CD1c-positive myeloid dendritic cell (primary cell): ENCODE results near the gene ST3GAL2.

ENCODE experiments used
- DNase-seq: peaks from one replicate; pipeline ENCODE4 v3.0.0-alpha.2; 2016; ENCODE audit errors: extremely low spot score

The ST3GAL2 gene

GRCh38 chr16:70438969-70439862 is at the start of gene ST3GAL2:
Gene ST3GAL2, minus strand, starts transcription at chr16:70439100. Its CDS starts 40,570 bp downstream, at chr16:70398530.
- DNase-seq, result peak; percentile 95

GRCh38 chr16:70484867-70485266 is 46.0 kb upstream of the ST3GAL2 start:
- DNase-seq, result no peak

DNA sequence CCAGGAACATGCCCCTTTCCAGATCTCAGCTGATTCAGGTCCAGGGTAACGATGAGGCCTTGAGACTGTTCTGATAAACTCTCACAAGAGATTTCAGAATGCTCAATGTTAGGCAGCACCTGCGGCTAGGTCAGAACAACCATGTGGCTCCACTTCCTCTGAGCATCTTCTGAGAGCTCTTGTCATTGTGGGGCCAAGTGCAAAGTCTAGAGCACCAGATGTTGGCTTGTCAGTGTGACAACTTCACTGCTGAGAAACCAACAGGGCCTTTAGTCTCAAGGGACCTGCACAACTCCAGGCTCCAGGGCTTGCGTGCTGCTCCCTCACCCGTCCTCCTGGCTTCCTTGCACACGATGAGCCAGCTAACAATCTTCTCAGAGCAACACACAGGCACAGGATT is 44.5 kb upstream of the ST3GAL2 start:
- no peak for DNase-seq

DNA sequence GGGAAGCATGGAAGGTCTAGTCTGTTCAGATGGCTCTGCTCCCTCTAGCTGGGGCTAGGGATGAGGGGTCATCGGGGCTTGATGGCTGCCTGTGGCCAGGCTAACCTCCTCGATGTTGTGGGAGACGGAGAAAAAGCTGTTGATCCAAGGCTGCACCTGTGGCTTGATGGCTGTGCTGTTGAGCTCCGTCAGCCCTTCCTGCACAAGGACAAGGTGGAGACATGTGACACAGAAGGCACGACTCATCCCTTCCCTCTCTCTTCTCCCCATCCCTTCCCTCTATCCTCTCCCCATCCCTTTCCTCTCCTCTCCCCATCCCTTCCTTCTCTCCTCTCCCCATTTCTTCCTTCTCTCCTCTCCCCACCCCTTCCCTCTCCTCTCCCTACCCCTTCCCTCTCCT is 43.7 kb upstream of the ST3GAL2 start:
- no peak for DNase-seq

- DNase-seq, result no peak
These were observed 43.1 kb upstream of the ST3GAL2 start for GRCh38 chr16:70481929-70482536.

DNA sequence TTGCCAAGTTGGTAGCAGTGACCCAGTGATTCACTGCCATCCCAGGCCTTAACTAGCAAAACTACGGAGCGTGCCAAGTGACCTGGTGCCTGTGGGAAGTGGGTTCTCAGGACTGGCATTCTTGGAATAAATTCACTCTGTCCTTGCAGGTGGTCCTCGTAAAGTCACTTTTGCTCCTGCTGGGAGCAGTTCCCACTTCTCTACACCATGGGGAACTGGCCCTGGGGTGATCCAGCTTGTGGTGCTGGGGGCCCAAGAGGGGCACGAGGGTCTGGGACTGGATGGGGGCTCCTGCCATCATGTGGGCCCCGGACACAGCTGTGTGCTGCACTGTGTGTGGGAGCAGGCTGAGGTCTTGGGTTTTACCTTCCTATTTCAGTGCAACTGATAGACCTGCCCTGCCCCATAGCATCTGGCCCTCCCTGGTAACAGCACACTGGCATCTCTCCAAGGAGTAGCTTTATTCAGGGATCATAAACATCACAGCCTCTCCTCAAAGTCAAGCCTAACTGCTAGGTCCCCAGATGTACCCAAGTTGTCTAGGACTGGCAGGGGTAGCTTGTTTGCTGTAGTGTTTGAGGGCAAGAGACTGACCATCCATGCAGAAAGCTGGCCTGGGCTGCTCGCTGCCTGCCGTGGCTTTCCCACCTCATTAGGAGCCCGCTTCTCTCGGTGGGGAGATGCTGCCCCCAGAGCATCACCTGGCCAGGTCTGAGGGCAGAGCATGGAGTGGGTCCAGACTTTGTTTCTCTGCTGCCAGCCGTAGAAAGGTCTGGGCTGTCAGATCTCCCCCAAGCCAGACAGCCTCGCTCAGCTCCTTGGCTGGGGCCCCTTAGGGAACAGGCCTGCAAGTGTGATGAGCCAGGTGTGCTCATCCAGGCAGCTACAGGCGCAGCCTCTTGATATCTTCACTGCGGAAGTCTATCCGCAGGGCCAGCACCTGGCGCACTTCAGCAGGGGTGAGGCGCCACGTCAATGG is 41.5 kb upstream of the ST3GAL2 start:
- no peak for DNase-seq

- no peak for DNase-seq
These were observed 40.0 kb upstream of the ST3GAL2 start for GRCh38 chr16:70478912-70479341.

- no peak for DNase-seq
These were observed 39.3 kb upstream of the ST3GAL2 start for GRCh38 chr16:70478169-70478568.

DNA sequence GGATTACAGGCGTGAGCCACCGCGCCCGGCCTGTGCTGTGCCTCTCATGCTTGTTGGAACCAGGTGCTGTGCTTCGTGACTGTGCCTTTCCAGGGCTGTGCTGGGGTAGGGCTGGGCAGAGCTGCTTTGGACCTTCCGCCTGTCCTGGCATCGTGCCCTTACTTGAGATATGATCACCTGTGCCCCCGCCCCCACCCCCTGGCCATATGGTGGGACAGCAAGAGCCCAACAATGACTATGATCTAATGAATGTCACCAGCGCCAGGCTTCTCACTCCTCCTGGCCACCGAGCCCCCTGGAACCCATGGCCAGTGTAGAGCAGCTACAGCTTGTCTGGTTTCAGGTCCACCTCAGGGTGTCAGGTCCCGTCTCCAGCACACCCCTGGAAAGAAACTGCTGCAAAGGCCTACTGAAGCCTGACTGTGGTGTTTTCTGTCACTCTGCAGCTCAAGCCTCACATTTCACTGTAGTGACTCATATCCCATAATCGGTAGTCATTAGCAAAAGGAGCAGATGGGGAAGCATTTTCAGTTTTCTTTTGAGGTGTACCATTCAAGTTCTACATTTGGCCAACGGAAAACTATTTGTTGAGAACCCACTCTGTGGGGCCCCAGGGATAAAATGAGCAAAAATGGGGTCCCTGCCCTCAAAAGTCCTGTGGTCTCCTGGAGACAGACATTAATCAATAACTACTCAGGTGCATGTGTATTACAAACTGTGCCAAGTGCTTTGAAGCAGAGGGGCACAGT is 37.5 kb upstream of the ST3GAL2 start:
- DNase-seq, result no peak

GRCh38 chr16:70475054-70475871 is 36.4 kb upstream of the ST3GAL2 start:
- no peak for DNase-seq

DNA sequence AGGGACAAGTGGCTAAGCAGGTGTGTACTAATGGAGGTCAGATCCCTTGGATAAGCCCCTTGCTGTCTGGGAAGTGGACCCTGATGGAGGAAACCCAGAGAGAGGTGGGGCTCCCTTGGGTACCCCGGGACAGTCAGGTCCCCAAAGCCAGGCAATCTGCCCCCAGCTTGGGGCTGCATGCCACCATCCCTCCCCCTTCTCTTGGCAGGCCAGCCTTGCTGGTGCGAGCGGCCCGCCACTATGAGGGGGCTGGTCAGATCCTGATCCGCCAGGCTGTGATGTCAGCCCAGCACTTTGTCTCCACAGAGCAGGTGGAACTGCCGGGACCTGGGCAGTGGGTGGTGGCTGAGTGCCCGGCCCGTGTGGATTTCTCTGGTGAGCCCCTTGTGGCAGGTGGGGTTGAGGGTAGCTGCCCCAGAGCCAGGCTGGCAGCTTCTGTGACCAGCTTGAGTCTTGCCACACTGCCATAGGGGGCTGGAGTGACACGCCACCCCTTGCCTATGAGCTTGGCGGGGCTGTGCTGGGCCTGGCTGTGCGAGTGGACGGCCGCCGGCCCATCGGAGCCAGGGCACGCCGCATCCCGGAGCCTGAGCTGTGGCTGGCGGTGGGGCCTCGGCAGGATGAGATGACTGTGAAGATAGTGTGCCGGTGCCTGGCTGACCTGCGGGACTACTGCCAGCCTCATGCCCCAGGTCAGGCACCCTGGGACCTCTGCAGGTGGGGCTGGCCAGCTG is 35.6 kb upstream of the ST3GAL2 start:
- DNase-seq, result no peak

DNA sequence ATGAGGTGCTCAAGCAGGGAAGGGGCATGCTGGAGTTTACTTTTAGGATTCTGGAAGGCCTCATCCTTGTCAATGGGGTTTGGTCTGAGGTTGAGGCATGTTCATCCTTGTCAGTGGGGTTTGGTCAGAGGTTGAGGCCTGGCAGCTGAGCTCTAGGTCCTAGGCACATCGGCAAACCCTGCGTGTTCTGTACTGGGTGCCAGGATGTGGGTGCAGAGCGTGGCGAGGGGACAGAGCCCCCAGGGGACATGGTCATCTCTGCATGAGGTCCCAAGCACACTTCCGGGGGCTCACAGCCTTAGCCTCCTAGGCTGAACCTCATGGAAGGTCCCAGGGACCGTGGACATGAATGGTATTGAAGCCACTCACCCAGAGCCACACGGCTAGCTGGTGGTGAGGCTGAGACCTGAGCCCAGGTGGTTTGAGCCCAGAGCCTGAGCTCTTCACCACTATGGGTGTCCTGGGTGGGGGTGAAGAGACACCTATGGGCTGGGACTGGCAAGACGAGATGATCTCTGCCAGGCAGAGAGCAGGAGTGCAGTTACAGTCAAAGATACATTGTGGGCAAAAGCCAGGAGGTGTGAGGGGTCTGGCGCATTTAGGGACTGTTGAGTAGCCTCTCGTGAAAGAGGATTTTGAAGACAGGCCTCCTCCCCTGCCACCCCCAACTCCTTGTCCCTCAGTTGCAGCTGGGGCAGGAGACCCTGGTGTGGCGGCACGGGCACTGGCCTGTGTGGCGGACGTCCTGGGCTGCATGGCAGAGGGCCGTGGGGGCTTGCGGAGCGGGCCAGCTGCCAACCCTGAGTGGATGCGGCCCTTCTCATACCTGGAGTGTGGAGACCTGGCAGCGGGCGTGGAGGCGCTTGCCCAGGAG is 34.8 kb upstream of the ST3GAL2 start:
- DNase-seq, result no peak

DNA sequence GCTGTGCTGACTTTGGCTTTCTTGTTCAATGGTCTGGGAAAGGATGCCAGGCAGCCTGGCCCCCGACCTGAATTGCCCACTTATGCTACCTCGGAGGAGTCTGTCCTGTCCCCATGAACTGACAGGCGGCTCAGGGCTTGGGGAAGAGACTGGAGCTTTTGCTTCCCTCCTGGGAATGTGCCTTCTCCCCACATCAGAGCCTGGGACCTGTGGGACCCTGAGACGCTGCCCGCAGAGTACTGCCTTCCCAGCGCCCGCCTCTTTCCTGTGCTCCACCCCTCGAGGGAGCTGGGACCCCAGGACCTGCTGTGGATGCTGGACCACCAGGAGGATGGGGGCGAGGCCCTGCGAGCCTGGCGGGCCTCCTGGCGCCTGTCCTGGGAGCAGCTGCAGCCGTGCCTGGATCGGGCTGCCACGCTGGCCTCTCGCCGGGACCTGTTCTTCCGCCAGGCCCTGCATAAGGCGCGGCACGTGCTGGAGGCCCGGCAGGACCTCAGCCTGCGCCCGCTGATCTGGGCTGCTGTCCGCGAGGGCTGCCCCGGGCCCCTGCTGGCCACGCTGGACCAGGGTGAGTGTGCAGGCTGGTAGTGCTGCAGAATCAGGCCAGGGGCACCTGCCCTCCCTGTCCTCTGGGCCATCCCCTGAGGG is 34.0 kb upstream of the ST3GAL2 start:
- no peak for DNase-seq

DNA sequence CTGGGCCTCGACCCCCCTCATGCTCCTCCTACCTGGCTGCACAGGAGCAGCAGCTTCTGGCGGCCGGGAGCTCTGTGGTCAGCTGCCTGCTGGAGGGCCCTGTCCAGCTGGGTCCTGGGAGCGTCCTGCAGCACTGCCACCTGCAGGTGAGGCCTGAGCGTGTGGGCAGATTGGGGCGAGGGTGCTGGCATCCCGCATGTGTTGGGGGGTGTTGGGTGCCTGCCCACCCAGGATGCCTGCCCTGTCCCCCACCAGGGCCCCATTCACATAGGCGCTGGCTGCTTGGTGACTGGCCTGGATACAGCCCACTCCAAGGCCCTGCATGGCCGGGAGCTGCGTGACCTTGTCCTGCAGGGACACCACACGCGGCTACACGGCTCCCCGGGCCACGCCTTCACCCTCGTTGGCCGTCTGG is 32.0 kb upstream of the ST3GAL2 start:
- DNase-seq, result no peak

- DNase-seq, result no peak
These were observed 31.4 kb upstream of the ST3GAL2 start for GRCh38 chr16:70470141-70470926.

DNA sequence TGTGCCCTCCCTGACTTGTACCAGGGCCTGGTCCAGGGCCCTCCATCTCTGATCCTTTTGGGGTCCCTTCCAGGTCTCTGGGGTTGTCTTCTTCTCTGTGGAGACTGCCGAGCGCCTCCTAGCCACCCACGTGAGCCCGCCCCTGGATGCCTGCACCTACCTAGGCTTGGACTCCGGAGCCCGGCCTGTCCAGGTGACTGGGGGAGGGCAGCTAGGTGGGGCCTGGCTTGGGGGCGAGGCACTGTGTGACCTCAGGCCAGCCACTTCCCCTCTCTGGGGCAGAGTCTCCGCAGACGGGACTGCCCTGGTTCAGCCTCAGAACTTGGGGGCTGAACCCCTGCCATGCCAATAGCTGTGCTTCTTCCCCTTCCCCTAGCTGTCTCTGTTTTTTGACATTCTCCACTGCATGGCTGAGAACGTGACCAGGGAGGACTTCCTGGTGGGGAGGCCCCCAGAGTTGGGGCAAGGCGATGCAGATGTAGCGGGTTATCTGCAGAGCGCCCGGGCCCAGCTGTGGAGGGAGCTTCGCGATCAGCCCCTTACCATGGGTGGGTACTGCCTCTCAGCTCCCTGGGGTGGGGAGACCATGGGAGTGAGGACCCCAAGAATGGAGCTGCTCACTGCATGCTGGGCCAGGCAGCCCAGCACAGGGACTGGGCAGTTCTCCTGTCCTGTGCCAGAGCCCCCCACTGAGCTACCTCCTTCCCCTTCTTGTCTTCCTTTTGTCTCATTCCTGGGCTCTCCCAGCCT is 30.1 kb upstream of the ST3GAL2 start:
- no peak for DNase-seq

DNA sequence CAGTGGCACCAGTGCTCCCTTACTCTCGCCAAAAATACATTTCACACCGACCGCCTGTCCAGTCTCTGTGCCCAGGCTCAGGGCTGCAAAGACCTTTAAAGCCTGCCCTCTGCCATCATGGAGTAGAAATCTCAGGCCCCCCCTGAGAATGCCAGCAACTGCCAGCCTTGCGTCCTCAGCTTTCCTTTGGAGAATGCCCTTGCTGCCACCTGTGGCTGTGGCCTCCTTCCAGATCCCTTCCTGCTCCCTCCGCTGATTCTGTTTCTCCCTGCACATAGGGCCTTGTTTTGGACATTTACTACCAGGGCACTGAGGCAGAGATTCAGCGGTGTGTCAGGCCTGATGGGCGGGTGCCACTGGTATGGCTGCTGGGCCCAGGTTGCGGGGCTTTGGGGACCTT is 28.7 kb upstream of the ST3GAL2 start:
- no peak for DNase-seq
